HepG2 (cell line): ENCODE measurements around the gene ENTPD6. TPM values are rescaled to one million over a fixed set of nuclear protein-coding genes. Genes with fewer than 3 reads are reported as not detected.

ENCODE experiments used
- FOXP1 ChIP-seq, 2 experiments: fragments of 450-650 bp in 1 of 2; IDR thresholded peaks; 2 replicates each; pipeline ENCODE4 v1.6.1; 2017 to 2018; ENCODE audit warnings: antibody characterized with exemption in 1 of 2
- JDP2 ChIP-seq: sonication (generic); formaldehyde crosslinking; IDR thresholded peaks from 2 replicates; pipeline ENCODE4 v1.8.1; 2022; ENCODE audit warnings: missing genetic modification reagents, borderline replicate concordance
- KDM2A ChIP-seq: sonication (generic); formaldehyde crosslinking; IDR thresholded peaks from 2 replicates; pipeline ENCODE4 v1.4.0; 2020; ENCODE audit warnings: low read depth, missing genetic modification reagents, borderline replicate concordance
- KLF9 ChIP-seq: IDR thresholded peaks from 2 replicates; pipeline ENCODE4 v1.6.1; 2016; ENCODE audit warnings: low read depth
- RFX5 ChIP-seq: IDR thresholded peaks from 2 replicates; pipeline ENCODE4 v1.6.1; 2011; ENCODE audit warnings: low read depth, low read length, improper control_type of control experiment
- THAP11 ChIP-seq: IDR thresholded peaks from 2 replicates; pipeline ENCODE4 v1.6.1; 2016; ENCODE audit warnings: missing biosample characterization, missing genetic modification reagents
- ZMYM4 ChIP-seq: sonication (generic); formaldehyde crosslinking; IDR thresholded peaks from 2 replicates; pipeline ENCODE4 v1.8.1; 2023; ENCODE audit warnings: mild to moderate bottlenecking, missing genetic modification reagents
- ZNF12 ChIP-seq: sonication (generic); formaldehyde crosslinking; IDR thresholded peaks from 2 replicates; pipeline ENCODE4 v1.5.0; 2020; ENCODE audit warnings: missing genetic modification reagents
- ZNF282 ChIP-seq: fragments of 450-650 bp; IDR thresholded peaks from 2 replicates; pipeline ENCODE4 v1.6.1; 2018; ENCODE audit not compliant: partially characterized antibody
- ZNF354B ChIP-seq: sonication (generic); formaldehyde crosslinking; IDR thresholded peaks from 2 replicates; pipeline ENCODE4 v1.8.0; 2022; ENCODE audit warnings: mild to moderate bottlenecking, missing genetic modification reagents
- ZNF724P ChIP-seq: sonication (generic); formaldehyde crosslinking; IDR thresholded peaks from 2 replicates; pipeline ENCODE4 v1.8.0; 2022; ENCODE audit warnings: missing genetic modification reagents, borderline replicate concordance
- ZNF878 ChIP-seq: sonication (generic); formaldehyde crosslinking; IDR thresholded peaks from 2 replicates; pipeline ENCODE4 v1.8.1; 2023; ENCODE audit warnings: mild to moderate bottlenecking, missing genetic modification reagents, moderate library complexity
- ZSCAN12 ChIP-seq: sonication (generic); formaldehyde crosslinking; IDR thresholded peaks from 2 replicates; pipeline ENCODE4 v1.9.0; 2021; ENCODE audit warnings: mild to moderate bottlenecking, missing genetic modification reagents
- polyA plus RNA-seq, 8 experiments: library from polyadenylated mRNA; depleted of rRNA in 3 of 8; stranded (reverse) in 7 of 8; unstranded in 1 of 8; fragments of >200 nt; fragmentation: Illumina TruSeq in 4 of 8; extraction: Trizol in 4 of 8; gene quantifications; 2 replicates each; pipeline versions ENCODE4 v1.2.1 to v1.2.3, GENCODE V29; 2011 to 2016; ENCODE audit warnings: low read depth in 4 of 8, missing spikeins in 1 of 8, mixed read lengths in 1 of 8; ENCODE audit not compliant: insufficient read depth in 1 of 8
- total RNA-seq, 5 experiments: library from RNA; depleted of rRNA; stranded (reverse); fragments of >200 nt; fragmentation: Illumina TruSeq; extraction: Trizol; gene quantifications; 2 replicates each; pipeline ENCODE4 v1.2.3, GENCODE V29; 2016; ENCODE audit warnings: low read depth in 1 of 5
- TF ChIP-seq, protein P1 (sequence below): IDR thresholded peaks from 2 replicates; pipeline ENCODE4 v1.6.1; 2016; ENCODE audit warnings: low read depth
- TF ChIP-seq, protein P2 (sequence below): sonication (generic); formaldehyde crosslinking; conservative IDR thresholded peaks from 2 replicates; pipeline ENCODE4 v1.4.0; 2020; ENCODE audit warnings: mild to moderate bottlenecking, missing genetic modification reagents, moderate library complexity
- TF ChIP-seq, protein P3 (sequence below): sonication (generic); formaldehyde crosslinking; IDR thresholded peaks from 2 replicates; pipeline ENCODE4 v1.8.0; 2022; ENCODE audit warnings: mild to moderate bottlenecking, missing genetic modification reagents, borderline replicate concordance
- TF ChIP-seq, protein P4 (sequence below), 2 experiments: fragments of 450-650 bp in 1 of 2; sonication (generic) in 1 of 2; formaldehyde crosslinking; IDR thresholded peaks; 2 replicates each; pipeline versions ENCODE4 v1.5.0 to v1.8.0; 2020 to 2022; ENCODE audit warnings: mild to moderate bottlenecking in 1 of 2, missing genetic modification reagents in 1 of 2

Gene ENTPD6
- total and polyA plus RNA-seq, 2 of the 13 experiments (the other 11 are each of a cell fraction or from before 2014, with no cell fraction given) = 164 to 172 TPM

DNA sequence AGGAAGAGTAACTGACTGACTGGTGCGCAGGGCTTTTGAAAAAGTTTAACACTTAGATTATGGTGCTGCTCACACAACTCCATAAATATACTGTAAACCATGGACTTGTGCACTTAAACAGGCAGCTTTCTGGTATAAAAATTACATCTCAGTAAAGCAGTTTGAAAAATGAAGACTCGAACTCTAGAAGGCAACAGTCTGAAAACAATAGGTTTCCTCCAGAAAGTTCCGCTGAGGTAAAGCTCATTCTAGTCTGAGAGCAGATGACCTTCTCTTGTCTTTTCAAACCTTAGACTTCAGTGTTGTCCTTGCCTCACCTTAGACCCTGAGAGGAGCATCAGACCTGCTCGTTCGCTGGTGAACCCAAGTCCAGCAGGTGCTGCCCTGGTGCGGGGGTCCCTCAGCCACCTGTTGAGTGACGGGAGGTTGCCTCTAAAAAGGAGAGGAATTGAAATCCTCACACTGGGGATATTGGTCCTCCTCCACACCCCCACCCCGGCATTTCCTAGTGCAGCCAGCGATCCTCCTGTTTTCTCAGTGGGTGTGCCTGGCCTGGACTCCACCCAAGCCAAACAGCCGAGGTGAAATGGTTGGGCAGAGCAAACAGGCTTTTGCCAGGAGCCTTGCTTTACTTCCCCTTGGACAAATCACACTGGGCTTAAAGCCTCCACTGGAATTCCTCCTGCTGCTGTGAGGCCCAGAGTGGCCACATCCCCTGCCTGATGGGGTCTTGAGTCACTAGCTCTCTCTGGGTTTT is 37.7 kb downstream of the ENTPD6 start (continued):
- TF ChIP-seq THAP11 (CRISPR knock-in tag) = 0 out of 2 replicates have a peak, but pooled peaks have one; percentile 12
- TF ChIP-seq, protein P1, sequence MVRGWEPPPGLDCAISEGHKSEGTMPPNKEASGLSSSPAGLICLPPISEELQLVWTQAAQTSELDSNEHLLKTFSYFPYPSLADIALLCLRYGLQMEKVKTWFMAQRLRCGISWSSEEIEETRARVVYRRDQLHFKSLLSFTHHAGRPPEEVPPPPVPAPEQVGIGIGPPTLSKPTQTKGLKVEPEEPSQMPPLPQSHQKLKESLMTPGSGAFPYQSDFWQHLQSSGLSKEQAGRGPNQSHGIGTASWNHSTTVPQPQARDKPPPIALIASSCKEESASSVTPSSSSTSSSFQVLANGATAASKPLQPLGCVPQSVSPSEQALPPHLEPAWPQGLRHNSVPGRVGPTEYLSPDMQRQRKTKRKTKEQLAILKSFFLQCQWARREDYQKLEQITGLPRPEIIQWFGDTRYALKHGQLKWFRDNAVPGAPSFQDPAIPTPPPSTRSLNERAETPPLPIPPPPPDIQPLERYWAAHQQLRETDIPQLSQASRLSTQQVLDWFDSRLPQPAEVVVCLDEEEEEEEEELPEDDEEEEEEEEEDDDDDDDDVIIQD = peak; percentile 65
- 0 out of 2 replicates have a peak, but pooled peaks have one; percentile 55 for TF ChIP-seq ZNF878
- TF ChIP-seq FOXP1 (IDR thresholded peaks at IDR 0.05) = no peak
- TF ChIP-seq FOXP1 (CRISPR knock-in tag; IDR thresholded peaks at IDR 0.05) = peak; percentile 44; the same call in 1 of the 2 replicates
- peak; percentile 76; the same call in 1 of the 2 replicates for TF ChIP-seq KLF9
- TF ChIP-seq JDP2 (CRISPR knock-in tag) = no peak
- no peak for TF ChIP-seq ZSCAN12 (CRISPR knock-in tag)
- TF ChIP-seq ZNF354B (CRISPR knock-in tag) = no peak
- TF ChIP-seq KDM2A (CRISPR knock-in tag) = peak; percentile 64
- peak; percentile 53; the same call in 1 of the 2 replicates for TF ChIP-seq ZMYM4 (CRISPR knock-in tag)
- TF ChIP-seq, protein P2, sequence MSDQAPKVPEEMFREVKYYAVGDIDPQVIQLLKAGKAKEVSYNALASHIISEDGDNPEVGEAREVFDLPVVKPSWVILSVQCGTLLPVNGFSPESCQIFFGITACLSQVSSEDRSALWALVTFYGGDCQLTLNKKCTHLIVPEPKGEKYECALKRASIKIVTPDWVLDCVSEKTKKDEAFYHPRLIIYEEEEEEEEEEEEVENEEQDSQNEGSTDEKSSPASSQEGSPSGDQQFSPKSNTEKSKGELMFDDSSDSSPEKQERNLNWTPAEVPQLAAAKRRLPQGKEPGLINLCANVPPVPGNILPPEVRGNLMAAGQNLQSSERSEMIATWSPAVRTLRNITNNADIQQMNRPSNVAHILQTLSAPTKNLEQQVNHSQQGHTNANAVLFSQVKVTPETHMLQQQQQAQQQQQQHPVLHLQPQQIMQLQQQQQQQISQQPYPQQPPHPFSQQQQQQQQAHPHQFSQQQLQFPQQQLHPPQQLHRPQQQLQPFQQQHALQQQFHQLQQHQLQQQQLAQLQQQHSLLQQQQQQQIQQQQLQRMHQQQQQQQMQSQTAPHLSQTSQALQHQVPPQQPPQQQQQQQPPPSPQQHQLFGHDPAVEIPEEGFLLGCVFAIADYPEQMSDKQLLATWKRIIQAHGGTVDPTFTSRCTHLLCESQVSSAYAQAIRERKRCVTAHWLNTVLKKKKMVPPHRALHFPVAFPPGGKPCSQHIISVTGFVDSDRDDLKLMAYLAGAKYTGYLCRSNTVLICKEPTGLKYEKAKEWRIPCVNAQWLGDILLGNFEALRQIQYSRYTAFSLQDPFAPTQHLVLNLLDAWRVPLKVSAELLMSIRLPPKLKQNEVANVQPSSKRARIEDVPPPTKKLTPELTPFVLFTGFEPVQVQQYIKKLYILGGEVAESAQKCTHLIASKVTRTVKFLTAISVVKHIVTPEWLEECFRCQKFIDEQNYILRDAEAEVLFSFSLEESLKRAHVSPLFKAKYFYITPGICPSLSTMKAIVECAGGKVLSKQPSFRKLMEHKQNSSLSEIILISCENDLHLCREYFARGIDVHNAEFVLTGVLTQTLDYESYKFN (CRISPR knock-in tag) = peak; percentile 72
- TF ChIP-seq, protein P3, sequence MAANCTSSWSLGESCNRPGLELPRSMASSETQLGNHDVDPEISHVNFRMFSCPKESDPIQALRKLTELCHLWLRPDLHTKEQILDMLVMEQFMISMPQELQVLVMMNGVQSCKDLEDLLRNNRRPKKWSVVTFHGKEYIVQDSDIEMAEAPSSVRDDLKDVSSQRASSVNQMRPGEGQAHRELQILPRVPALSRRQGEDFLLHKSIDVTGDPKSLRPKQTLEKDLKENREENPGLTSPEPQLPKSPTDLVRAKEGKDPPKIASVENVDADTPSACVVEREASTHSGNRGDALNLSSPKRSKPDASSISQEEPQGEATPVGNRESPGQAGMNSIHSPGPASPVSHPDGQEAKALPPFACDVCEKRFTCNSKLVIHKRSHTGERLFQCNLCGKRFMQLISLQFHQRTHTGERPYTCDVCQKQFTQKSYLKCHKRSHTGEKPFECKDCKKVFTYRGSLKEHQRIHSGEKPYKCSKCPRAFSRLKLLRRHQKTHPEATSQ (CRISPR knock-in tag) = 0 out of 2 replicates have a peak, but pooled peaks have one; percentile 32
- TF ChIP-seq, protein P4, sequence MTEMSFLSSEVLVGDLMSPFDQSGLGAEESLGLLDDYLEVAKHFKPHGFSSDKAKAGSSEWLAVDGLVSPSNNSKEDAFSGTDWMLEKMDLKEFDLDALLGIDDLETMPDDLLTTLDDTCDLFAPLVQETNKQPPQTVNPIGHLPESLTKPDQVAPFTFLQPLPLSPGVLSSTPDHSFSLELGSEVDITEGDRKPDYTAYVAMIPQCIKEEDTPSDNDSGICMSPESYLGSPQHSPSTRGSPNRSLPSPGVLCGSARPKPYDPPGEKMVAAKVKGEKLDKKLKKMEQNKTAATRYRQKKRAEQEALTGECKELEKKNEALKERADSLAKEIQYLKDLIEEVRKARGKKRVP (CRISPR knock-in tag; IDR thresholded peaks at IDR 0.05) = peak in 1 of 2 experiments; percentile 56; a peak in 1 of 4 replicates
- TF ChIP-seq RFX5 = no peak
- TF ChIP-seq ZNF12 = peak; percentile 23; the same call in 1 of the 2 replicates
- TF ChIP-seq ZNF724P (CRISPR knock-in tag) = no peak
- no peak for TF ChIP-seq ZNF282
